Mammary epithelial cell (primary cell): ENCODE measurements around the gene SPHK1.

Experiments used
- CTCF ChIP-seq, 2 donors: IDR thresholded peaks in 1 of 2; conservative IDR thresholded peaks in 1 of 2; 2 replicates each; pipeline ENCODE4 v1.5.1; 2011 to 2012; ENCODE audit warnings: inconsistent platforms in 2 of 2, low read length in 2 of 2, mild to moderate bottlenecking in 2 of 2, control low read depth in 1 of 2, low read depth in 1 of 2; ENCODE audit not compliant: insufficient read depth in 1 of 2; ENCODE audit errors: extremely low read depth in 1 of 2
- EZH2 ChIP-seq: IDR thresholded peaks from 2 replicates; pipeline ENCODE4 v1.6.1; 2012; ENCODE audit warnings: low read length, inconsistent platforms, borderline replicate concordance

GRCh38 chr17:76354747-76355310 is 29.6 kb upstream of the SPHK1 start:
- TF ChIP-seq CTCF (conservative IDR thresholded peaks at IDR 0.05 in 1 of 2, IDR thresholded peaks at IDR 0.05 in 1 of 2; ENCODE audit: extremely low read depth in 1 of 2, insufficient read depth in 1 of 2, low read depth in 1 of 2, low read length in 2 of 2) (no peak), EZH2 (no peak)
